GM18505 (cell line): Measurements from ENCODE around the gene MSRB1.

ENCODE experiments used
- ATAC-seq: cut with Tn5 transposase; IDR thresholded peaks from one replicate; pipeline ENCODE4 v1.9.1; 2021; ENCODE audit not compliant: unreplicated experiment
- POLR2A ChIP-seq: IDR thresholded peaks from 4 replicates; pipeline ENCODE4 v1.6.1; 2011; ENCODE audit warnings: borderline replicate concordance; ENCODE audit not compliant: insufficient read depth, insufficient read length; ENCODE audit errors: extremely low read depth

Gene MSRB1

GRCh38 chr16:1983544-1984346 lies 40.7 kb upstream of the MSRB1 start, which contains the start of gene GFER:
Gene GFER (plus strand): TSS chr16:1984193. CDS start chr16:1984219, 26 bp downstream.
- TF ChIP-seq POLR2A: peak; percentile 92
- peak; percentile 68 for ATAC-seq

- ATAC-seq: no peak
Measured at GRCh38 chr16:1982991-1983543, 40.1 kb upstream of the MSRB1 start.

GRCh38 chr16:1982013-1982433 lies 39.0 kb upstream of the MSRB1 start:
- no peak for ATAC-seq
- TF ChIP-seq POLR2A: no peak

More at GRCh38 chr16:1982991-1983543, 40.1 kb upstream of the MSRB1 start:
- TF ChIP-seq POLR2A: no peak

- ATAC-seq: no peak
- TF ChIP-seq POLR2A: no peak
Measured at GRCh38 chr16:1981398-1981836, 38.4 kb upstream of the MSRB1 start, which contains the start of gene NOXO1. Gene NOXO1 (minus strand): TSS chr16:1981469. CDS start chr16:1981179, 290 bp downstream.

GRCh38 chr16:1980770-1981087 lies 37.7 kb upstream of the MSRB1 start:
- no peak for ATAC-seq
- TF ChIP-seq POLR2A: no peak

- no peak for ATAC-seq
- TF ChIP-seq POLR2A: no peak
Measured at GRCh38 chr16:1980030-1980769, 37.2 kb upstream of the MSRB1 start.

- no peak for ATAC-seq
- no peak for TF ChIP-seq POLR2A
Measured at GRCh38 chr16:1979271-1980029, 36.5 kb upstream of the MSRB1 start.

GRCh38 chr16:1978476-1979120 lies 35.6 kb upstream of the MSRB1 start:
- no peak for ATAC-seq
- TF ChIP-seq POLR2A: no peak

- no peak for ATAC-seq
Measured at GRCh38 chr16:1977875-1978268, 34.9 kb upstream of the MSRB1 start.

GRCh38 chr16:1976951-1977874 lies 34.2 kb upstream of the MSRB1 start:
- TF ChIP-seq POLR2A: no peak
- no peak for ATAC-seq

More at GRCh38 chr16:1977875-1978268, 34.9 kb upstream of the MSRB1 start:
- TF ChIP-seq POLR2A: no peak

- no peak for ATAC-seq
- no peak for TF ChIP-seq POLR2A
Measured at GRCh38 chr16:1976216-1976520, 33.2 kb upstream of the MSRB1 start.
